H9 (cell line): ENCODE results near the gene PHF10. TPM values are rescaled to one million over a fixed set of nuclear protein-coding genes. Genes with fewer than 3 reads are reported as not detected.

Experiments
- DNase-seq: peaks from one replicate; pipeline ENCODE4 v3.0.0-alpha.2; 2017
- H2AFZ ChIP-seq: one replicate; pipeline ENCODE4 v1.6.1; 2013; ENCODE audit warnings: mild to moderate bottlenecking, low read length, control low read depth, moderate library complexity
- H2AK5ac ChIP-seq: 2 replicates; pipeline ENCODE4 v1.6.1; 2013; ENCODE audit warnings: low read length, control low read depth, mixed read lengths; ENCODE audit not compliant: insufficient read length
- H2BK120ac ChIP-seq: one replicate; pipeline ENCODE4 v1.6.1; 2013; ENCODE audit warnings: low read depth, mild to moderate bottlenecking, low read length, control low read depth, inconsistent platforms; ENCODE audit not compliant: poor library complexity, severe bottlenecking
- H2BK12ac ChIP-seq: 2 replicates; pipeline ENCODE4 v1.6.1; 2013; ENCODE audit warnings: low read length, control low read depth, mixed read lengths, low read depth; ENCODE audit not compliant: insufficient read length
- H2BK15ac ChIP-seq: 2 replicates; pipeline ENCODE4 v1.6.1; 2013; ENCODE audit warnings: low read depth, low read length, control low read depth
- H2BK20ac ChIP-seq: one replicate; pipeline ENCODE4 v1.6.1; 2013; ENCODE audit warnings: low read depth, mild to moderate bottlenecking, low read length, control low read depth, inconsistent platforms; ENCODE audit not compliant: poor library complexity, severe bottlenecking
- H2BK5ac ChIP-seq: 2 replicates; pipeline ENCODE4 v1.6.1; 2013; ENCODE audit warnings: low read length, control low read depth, mixed read lengths; ENCODE audit not compliant: insufficient read length
- H3K14ac ChIP-seq: 2 replicates; pipeline ENCODE4 v1.6.1; 2013; ENCODE audit warnings: low read length, control low read depth; ENCODE audit not compliant: insufficient read depth
- H3K18ac ChIP-seq: 2 replicates; pipeline ENCODE4 v1.6.1; 2013; ENCODE audit warnings: low read depth, mild to moderate bottlenecking, mixed read lengths, low read length, control low read depth; ENCODE audit not compliant: insufficient read length
- H3K23ac ChIP-seq: 2 replicates; pipeline ENCODE4 v1.6.1; 2013; ENCODE audit warnings: low read length, control low read depth, mixed read lengths, low read depth; ENCODE audit not compliant: insufficient read length
- H3K23me2 ChIP-seq: 2 replicates; pipeline ENCODE4 v1.6.1; 2013; ENCODE audit warnings: low read depth, mild to moderate bottlenecking, mixed read lengths, low read length, control low read depth; ENCODE audit not compliant: insufficient read length, poor library complexity, severe bottlenecking
- H3K27ac ChIP-seq: 2 replicates; pipeline ENCODE4 v1.5.1; 2013; ENCODE audit warnings: low read length, control low read depth, mixed read lengths, low read depth; ENCODE audit not compliant: insufficient read length
- H3K27me3 ChIP-seq: 2 replicates; pipeline ENCODE4 v1.6.1; 2013; ENCODE audit warnings: low read length, control low read depth, inconsistent platforms; ENCODE audit not compliant: insufficient read depth
- H3K4ac ChIP-seq: 2 replicates; pipeline ENCODE4 v1.6.1; 2013; ENCODE audit warnings: low read depth, mild to moderate bottlenecking, control low read depth, inconsistent platforms, low read length, moderate library complexity
- H3K4me1 ChIP-seq: 2 replicates; pipeline ENCODE4 v1.6.1; 2013; ENCODE audit warnings: low read length, control low read depth, inconsistent platforms; ENCODE audit not compliant: insufficient read depth
- H3K4me2 ChIP-seq: 2 replicates; pipeline ENCODE4 v1.6.1; 2013; ENCODE audit warnings: low read length, control low read depth, mixed read lengths; ENCODE audit not compliant: insufficient read length, insufficient read depth
- H3K56ac ChIP-seq: 2 replicates; pipeline ENCODE4 v1.6.1; 2013; ENCODE audit warnings: low read depth, mild to moderate bottlenecking, mixed read lengths, low read length, control low read depth; ENCODE audit not compliant: insufficient read length
- H3K79me1 ChIP-seq: 2 replicates; pipeline ENCODE4 v1.6.1; 2013; ENCODE audit warnings: low read depth, mild to moderate bottlenecking, moderate library complexity, low read length, control low read depth, inconsistent platforms; ENCODE audit not compliant: insufficient read depth, poor library complexity, severe bottlenecking
- H3K79me2 ChIP-seq: 2 replicates; pipeline ENCODE4 v1.6.1; 2013; ENCODE audit warnings: low read length, control low read depth, inconsistent platforms; ENCODE audit not compliant: insufficient read depth
- H3K9ac ChIP-seq: 2 replicates; pipeline ENCODE4 v1.6.1; 2013; ENCODE audit warnings: low read length, control low read depth, mixed read lengths; ENCODE audit not compliant: insufficient read length; ENCODE audit errors: extremely low read depth
- H3K9me3 ChIP-seq: one replicate; pipeline ENCODE4 v1.6.1; 2013; ENCODE audit warnings: low read depth, low read length, inconsistent platforms; ENCODE audit not compliant: control insufficient read depth
- H3T11ph ChIP-seq: one replicate; pipeline ENCODE4 v1.6.1; 2013; ENCODE audit warnings: mild to moderate bottlenecking, low read length, control low read depth, inconsistent platforms
- H4K20me1 ChIP-seq: one replicate; pipeline ENCODE4 v1.6.1; 2013; ENCODE audit not compliant: control insufficient read depth, insufficient read length, insufficient read depth
- H4K5ac ChIP-seq: 2 replicates; pipeline ENCODE4 v1.6.1; 2013; ENCODE audit warnings: low read depth, mild to moderate bottlenecking, mixed read lengths, low read length, control low read depth; ENCODE audit not compliant: insufficient read length
- H4K8ac ChIP-seq: replicated peaks from 2 replicates; pipeline ENCODE4 v1.6.1; 2013; ENCODE audit warnings: low read length, control low read depth, mixed read lengths, low read depth; ENCODE audit not compliant: insufficient read length
- H4K91ac ChIP-seq: 2 replicates; pipeline ENCODE4 v1.6.1; 2013; ENCODE audit warnings: low read depth, mild to moderate bottlenecking, moderate library complexity, mixed read lengths, low read length, control low read depth; ENCODE audit not compliant: insufficient read length
- H3K27ac Mint-ChIP-seq, 3 experiments: 2 replicates in 2 of 3; 3 replicates in 1 of 3; pipeline ENCODE4 v1.8.0; 2020 to 2021; ENCODE audit warnings: mixed read lengths in 3 of 3, mild to moderate bottlenecking in 1 of 3, moderate library complexity in 1 of 3
- H3K27me3 Mint-ChIP-seq: 2 replicates; pipeline ENCODE4 v1.8.0; 2021; ENCODE audit warnings: low read depth, mild to moderate bottlenecking, moderate library complexity, mixed read lengths
- H3K36me3 Mint-ChIP-seq, 3 experiments: 2 replicates in 2 of 3; 3 replicates in 1 of 3; pipeline ENCODE4 v1.8.0; 2020 to 2021; ENCODE audit warnings: low read depth in 3 of 3, mixed read lengths in 3 of 3; ENCODE audit not compliant: insufficient read depth in 1 of 3
- H3K4me1 Mint-ChIP-seq, 2 experiments: 2 replicates each; pipeline ENCODE4 v1.8.0; 2020; ENCODE audit warnings: mixed read lengths in 2 of 2
- H3K4me3 Mint-ChIP-seq, 2 experiments: 2 replicates in 1 of 2; 3 replicates in 1 of 2; pipeline ENCODE4 v1.8.0; 2020 to 2021; ENCODE audit warnings: mild to moderate bottlenecking in 2 of 2, mixed read lengths in 2 of 2, moderate library complexity in 1 of 2
- H3K9me3 Mint-ChIP-seq, 2 experiments: 2 replicates in 1 of 2; 3 replicates in 1 of 2; pipeline ENCODE4 v1.8.0; 2020; ENCODE audit warnings: mild to moderate bottlenecking in 2 of 2, mixed read lengths in 2 of 2, moderate library complexity in 1 of 2
- WGBS: extraction: QIAGEN DNeasy Blood & Tissue Kit; methylation state at CpG from one replicate; pipeline ENCODE4 v1.1.7; 2013; ENCODE audit warnings: missing lambda C conversion rate, low lambda C conversion rate, mixed read lengths; ENCODE audit not compliant: insufficient read length; ENCODE audit errors: extremely low coverage; 5-methylcytosine and 5-hydroxymethylcytosine counted together
- total RNA-seq: library from RNA; stranded (reverse); gene quantifications from 2 replicates; pipeline ENCODE4 v1.2.1, GENCODE V29; 2021
- TF ChIP-seq, protein P1 (sequence below): fragments of 200-600 bp; sonication (generic); conservative IDR thresholded peaks from 3 replicates; pipeline ENCODE4 v1.8.0; 2021; ENCODE audit warnings: antibody characterized with exemption, mild to moderate bottlenecking

Gene PHF10
- total RNA-seq, 1 experiment from 2014 or later: 59.0 TPM

DNA sequence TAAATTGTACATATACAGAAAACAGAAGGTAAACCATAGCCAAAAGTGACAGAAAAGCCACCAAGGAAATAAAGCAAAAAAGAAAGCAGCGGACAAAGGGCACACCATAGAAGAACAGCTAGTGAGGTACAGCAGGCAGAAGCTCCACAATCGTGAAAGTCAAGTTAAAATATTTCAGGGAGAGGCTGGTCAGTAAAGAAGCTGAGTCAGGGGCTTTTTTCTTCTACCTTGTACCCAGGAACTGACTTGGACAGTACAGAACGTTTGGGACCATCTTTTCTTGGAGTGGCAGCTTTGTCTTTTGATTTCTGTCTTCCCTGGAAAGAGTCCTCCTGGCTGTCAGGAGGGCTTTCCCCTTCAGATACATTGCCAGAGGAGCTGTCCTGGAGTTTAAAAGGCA is 14.3 kb downstream of the PHF10 start:
- no peak overlapping the region for H4K91ac ChIP-seq
- no peak overlapping the region for H3K4ac ChIP-seq
- TF ChIP-seq, protein P1, sequence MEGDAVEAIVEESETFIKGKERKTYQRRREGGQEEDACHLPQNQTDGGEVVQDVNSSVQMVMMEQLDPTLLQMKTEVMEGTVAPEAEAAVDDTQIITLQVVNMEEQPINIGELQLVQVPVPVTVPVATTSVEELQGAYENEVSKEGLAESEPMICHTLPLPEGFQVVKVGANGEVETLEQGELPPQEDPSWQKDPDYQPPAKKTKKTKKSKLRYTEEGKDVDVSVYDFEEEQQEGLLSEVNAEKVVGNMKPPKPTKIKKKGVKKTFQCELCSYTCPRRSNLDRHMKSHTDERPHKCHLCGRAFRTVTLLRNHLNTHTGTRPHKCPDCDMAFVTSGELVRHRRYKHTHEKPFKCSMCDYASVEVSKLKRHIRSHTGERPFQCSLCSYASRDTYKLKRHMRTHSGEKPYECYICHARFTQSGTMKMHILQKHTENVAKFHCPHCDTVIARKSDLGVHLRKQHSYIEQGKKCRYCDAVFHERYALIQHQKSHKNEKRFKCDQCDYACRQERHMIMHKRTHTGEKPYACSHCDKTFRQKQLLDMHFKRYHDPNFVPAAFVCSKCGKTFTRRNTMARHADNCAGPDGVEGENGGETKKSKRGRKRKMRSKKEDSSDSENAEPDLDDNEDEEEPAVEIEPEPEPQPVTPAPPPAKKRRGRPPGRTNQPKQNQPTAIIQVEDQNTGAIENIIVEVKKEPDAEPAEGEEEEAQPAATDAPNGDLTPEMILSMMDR: no peak
- no peak overlapping the region for H2BK5ac ChIP-seq
- no peak overlapping the region for H4K8ac ChIP-seq
- H3K27ac Mint-ChIP-seq: no peak overlapping the region; a peak in 1 of 7 replicates
- H3K4me2 ChIP-seq: no peak overlapping the region
- no peaks in the 10 kb centered on the region for H4K20me1 ChIP-seq
- no peak overlapping the region for H3K14ac ChIP-seq
- H2BK120ac ChIP-seq: no peak overlapping the region
- no peaks in the 10 kb centered on the region for H3K9me3 Mint-ChIP-seq
- no peaks in the 10 kb centered on the region for H3K9me3 ChIP-seq
- no peak overlapping the region for H4K5ac ChIP-seq
- DNase-seq: no peak
- peaks cover 0 to 2% of the 10 kb centered on the region in 2 experiments; a peak in 1 of 4 replicates for H3K4me1 Mint-ChIP-seq
- H3K4me3 Mint-ChIP-seq: no peak overlapping the region
- H2BK15ac ChIP-seq: no peak overlapping the region
- no peak overlapping the region for H3K23ac ChIP-seq
- no peaks in the 10 kb centered on the region for H3K79me2 ChIP-seq
- H3K23me2 ChIP-seq: no peaks in the 10 kb centered on the region
- no peak overlapping the region for H2AFZ ChIP-seq
- no peaks in the 10 kb centered on the region for H3K27me3 ChIP-seq
- no peak overlapping the region for H3K56ac ChIP-seq
- H2AK5ac ChIP-seq: no peak overlapping the region
- no peak overlapping the region for H3T11ph ChIP-seq
- peaks cover 4 to 65% (median 41%) of the 10 kb centered on the region in 3 experiments; a peak in 6 of 7 replicates for H3K36me3 Mint-ChIP-seq
- no peak overlapping the region for H3K18ac ChIP-seq
- H2BK20ac ChIP-seq: no peak overlapping the region
- peaks cover 2% of the 10 kb centered on the region for H3K79me1 ChIP-seq
- WGBS: no CpG with 5 or more reads among the region's 3 CpGs
- H3K27ac ChIP-seq: no peak overlapping the region
- no peaks in the 10 kb centered on the region for H3K27me3 Mint-ChIP-seq
- H3K9ac ChIP-seq: no peak overlapping the region
- H3K4me1 ChIP-seq: no peaks in the 10 kb centered on the region
- no peak overlapping the region for H2BK12ac ChIP-seq
